ENCODE measurements around the gene R3HDM1.
"Not testable (repeated sequence)": the region's sequence is repeated elsewhere in the genome, so short reads cannot be mapped to it uniquely, and the experiment has no call there.

The R3HDM1 gene

DNA sequence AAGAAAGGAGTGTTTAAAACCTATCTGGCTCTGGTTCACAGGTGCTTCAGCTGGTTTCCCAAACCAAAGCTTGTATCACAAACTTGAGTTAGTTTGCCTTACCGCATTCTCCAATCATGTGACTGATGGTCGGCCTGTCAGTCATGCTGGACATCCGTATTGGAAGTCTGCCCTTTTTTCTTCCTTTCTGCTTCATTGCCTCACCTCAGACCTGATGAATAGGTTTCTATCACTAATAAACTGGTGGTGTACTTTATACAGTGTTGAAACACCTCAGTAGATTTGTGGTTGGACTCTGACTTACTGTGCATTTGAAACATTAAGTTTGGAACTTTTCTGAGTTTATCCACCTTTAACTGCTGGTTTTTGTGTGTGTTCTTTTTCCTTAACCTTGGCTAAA is 84.1 kb downstream of the R3HDM1 start:
- no peak for DNase-seq (ENCODE audit: low read depth)
- TF ChIP-seq CTCF (IDR thresholded peaks at IDR 0.05; ENCODE audit: control insufficient read depth, insufficient read depth, low read depth, low read length, missing control alignments): no peak
- H3K4me3 ChIP-seq (ENCODE audit: control insufficient read depth, low read depth, low read length): no peak overlapping the region

DNA sequence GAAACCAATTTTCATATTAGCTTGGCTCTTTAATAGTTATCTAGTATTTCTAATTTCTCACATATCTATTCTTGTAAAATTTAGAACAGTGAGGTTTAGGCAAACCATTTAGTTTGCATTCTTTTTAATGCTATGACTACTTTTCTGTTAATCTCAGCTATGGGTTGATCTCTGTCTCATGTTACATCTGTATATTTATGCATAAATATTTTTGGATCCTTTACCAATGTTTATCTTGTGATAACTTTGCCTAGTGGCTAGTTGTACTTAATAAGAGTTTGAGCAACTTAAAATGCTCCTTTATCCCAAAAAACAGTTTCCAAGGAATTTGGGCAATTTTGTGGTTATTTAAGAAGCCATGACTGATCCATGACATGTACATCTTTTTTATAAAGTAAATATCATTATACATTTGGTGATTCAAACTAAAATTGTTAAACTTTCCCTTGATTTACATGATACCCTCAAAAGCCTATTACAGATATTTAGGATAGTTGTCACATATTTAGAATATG is 86.3 kb downstream of the R3HDM1 start:
- DNase-seq (ENCODE audit: low read depth): no peak
- TF ChIP-seq CTCF (IDR thresholded peaks at IDR 0.05; ENCODE audit: control insufficient read depth, insufficient read depth, low read depth, low read length, missing control alignments): no peak
- H3K4me3 ChIP-seq (ENCODE audit: control insufficient read depth, low read depth, low read length): no peak overlapping the region

- DNase-seq (ENCODE audit: low read depth): no peak
- no peak overlapping the region for H3K4me3 ChIP-seq (ENCODE audit: control insufficient read depth, low read depth, low read length)
- no peak for TF ChIP-seq CTCF (IDR thresholded peaks at IDR 0.05; ENCODE audit: control insufficient read depth, insufficient read depth, low read depth, low read length, missing control alignments)
These were observed 88.9 kb downstream of the R3HDM1 start for GRCh38 chr2:135620198-135620597.

GRCh38 chr2:135629520-135629919 is 98.2 kb downstream of the R3HDM1 start:
- no peak overlapping the region for H3K4me3 ChIP-seq (ENCODE audit: control insufficient read depth, low read depth, low read length)
- no peak for TF ChIP-seq CTCF (IDR thresholded peaks at IDR 0.05; ENCODE audit: control insufficient read depth, insufficient read depth, low read depth, low read length, missing control alignments)
- DNase-seq (ENCODE audit: low read depth): no peak

GRCh38 chr2:135630034-135630433 is 98.8 kb downstream of the R3HDM1 start:
- not testable (repeated sequence) for DNase-seq (ENCODE audit: low read depth); H3K4me3 ChIP-seq (ENCODE audit: control insufficient read depth, low read depth, low read length)

DNA sequence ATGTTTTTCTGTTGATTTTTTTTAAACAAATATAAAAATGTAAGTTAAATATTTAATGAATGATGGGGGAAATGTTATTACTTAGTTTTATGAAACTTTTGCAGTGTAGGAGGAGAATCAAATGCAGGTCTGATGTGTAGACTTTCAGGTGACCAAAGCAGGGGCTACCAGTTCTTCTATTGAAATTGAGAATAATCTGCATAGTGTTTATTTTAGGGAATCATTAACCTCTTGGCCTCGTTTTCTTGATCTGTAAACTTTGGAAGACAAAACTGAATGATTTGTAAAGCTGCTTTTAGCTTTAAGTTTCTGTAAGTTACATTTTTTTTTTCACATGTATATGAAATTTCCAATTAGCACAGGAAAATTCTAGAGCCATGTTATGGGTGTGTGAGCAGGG is 99.2 kb downstream of the R3HDM1 start:
- no peak for DNase-seq (ENCODE audit: low read depth)
- no peak overlapping the region for H3K4me3 ChIP-seq (ENCODE audit: control insufficient read depth, low read depth, low read length)
- TF ChIP-seq CTCF (IDR thresholded peaks at IDR 0.05; ENCODE audit: control insufficient read depth, insufficient read depth, low read depth, low read length, missing control alignments): no peak

DNA sequence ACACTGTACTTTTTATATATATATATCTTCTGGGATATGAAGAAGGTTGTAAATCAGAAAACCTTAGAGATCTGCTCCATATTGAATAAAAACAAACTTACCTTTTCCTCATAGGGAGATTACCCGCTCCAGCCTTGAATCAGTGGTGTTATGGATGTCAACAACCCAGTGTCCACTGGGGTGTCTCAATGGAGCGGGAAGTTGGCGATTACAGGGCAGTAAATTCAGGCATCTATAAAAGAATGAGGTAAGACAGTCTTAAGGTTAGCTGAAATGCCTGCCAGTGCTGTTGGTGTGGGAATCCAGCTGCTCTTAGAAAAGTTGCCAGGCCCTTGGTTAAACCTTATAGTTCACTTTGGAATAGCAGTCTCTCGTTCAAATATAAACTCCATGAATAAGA is 102.3 kb downstream of the R3HDM1 start:
- H3K4me3 ChIP-seq (ENCODE audit: control insufficient read depth, low read depth, low read length): no peak overlapping the region
- no peak for TF ChIP-seq CTCF (IDR thresholded peaks at IDR 0.05; ENCODE audit: control insufficient read depth, insufficient read depth, low read depth, low read length, missing control alignments)
- DNase-seq (ENCODE audit: low read depth): no peak
